Activated CD8-positive, alpha-beta T cell treated with anti-CD3 and anti-CD28 coated beads, Interleukin-2, amount 10 ng/mL, durations not matched to agents 7 days and 5 days (primary cell): ENCODE results near the gene C11orf21. TPM values are rescaled to one million over a fixed set of nuclear protein-coding genes. Genes with fewer than 3 reads are reported as not detected.

Experiments
- ATAC-seq: fragments of 150-1000 bp; cut with Tn5 transposase; one replicate; pipeline ENCODE4 v1.10.0; 2021; ENCODE audit warnings: moderate library complexity
- CTCF ChIA-PET: fragments of 350-600 bp; sonication (Branson Sonifier 250); formaldehyde crosslinking; loops from one replicate; lab custom pipeline; 2021; ENCODE audit warnings: antibody characterized with exemption; lab: Charles Lee
- POLR2A ChIA-PET: fragments of 350-600 bp; sonication (Branson Sonifier 250); formaldehyde crosslinking; loops from one replicate; lab custom pipeline; 2021; ENCODE audit warnings: antibody characterized with exemption; lab: Charles Lee
- DNase-seq: peaks from one replicate; pipeline ENCODE4 v3.0.0-alpha.2; 2020
- H3K27ac Mint-ChIP-seq: one replicate; pipeline ENCODE4 v1.8.0; 2021; ENCODE audit warnings: mild to moderate bottlenecking, mixed read lengths
- H3K27me3 Mint-ChIP-seq: one replicate; pipeline ENCODE4 v1.8.0; 2021; ENCODE audit warnings: low read depth, mixed read lengths
- H3K36me3 Mint-ChIP-seq: one replicate; pipeline ENCODE4 v1.8.0; 2021; ENCODE audit warnings: low read depth, mixed read lengths
- H3K4me1 Mint-ChIP-seq: one replicate; pipeline ENCODE4 v1.8.0; 2021; ENCODE audit warnings: low read depth, mixed read lengths
- H3K4me3 Mint-ChIP-seq: one replicate; pipeline ENCODE4 v1.8.0; 2021; ENCODE audit warnings: mild to moderate bottlenecking, mixed read lengths
- H3K9me3 Mint-ChIP-seq: one replicate; pipeline ENCODE4 v1.8.0; 2022; ENCODE audit warnings: mixed read lengths; ENCODE audit not compliant: insufficient read depth
- total RNA-seq, 2 experiments: library from RNA; stranded (reverse); gene quantifications; one replicate each; pipeline ENCODE4 v1.2.3, GENCODE V29; 2021

C11orf21 gene
- total RNA-seq, 2 experiments from 2014 or later: 37.1 to 43.2 TPM

DNA sequence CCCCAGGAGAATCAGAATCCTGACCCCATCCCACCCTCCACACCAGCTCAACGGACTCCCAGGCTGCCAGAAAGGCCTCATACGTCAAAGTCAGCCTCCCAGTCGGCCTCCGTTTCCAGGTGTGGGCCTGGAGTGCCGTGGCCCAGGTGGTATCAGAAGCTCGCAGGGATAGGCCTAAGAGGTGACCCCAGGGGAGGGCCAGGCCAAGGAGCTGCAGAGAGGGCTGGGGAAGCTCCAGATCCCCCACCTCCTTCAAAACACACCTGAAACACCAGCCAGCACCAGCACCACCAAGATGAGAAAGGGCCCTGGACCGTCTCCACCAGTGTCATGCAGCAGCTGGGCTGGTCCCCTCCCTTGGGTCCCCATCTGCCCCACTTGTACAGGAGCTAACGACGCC lies 51.7 kb downstream of the C11orf21 start:
- no peaks in the 10 kb centered on the region for H3K36me3 Mint-ChIP-seq
- DNase-seq (no peak), ATAC-seq (no peak)
- peaks cover 7% of the 10 kb centered on the region for H3K27me3 Mint-ChIP-seq
- CTCF ChIA-PET: interaction anchor here (0.6 to 1.1 kb wide), 2 partner anchors 83 to 170 kb away, joined by 3 read pairs; no protein-coding TSS in a partner anchor
- no peak overlapping the region for H3K4me3 Mint-ChIP-seq
- no peaks in the 10 kb centered on the region for H3K4me1 Mint-ChIP-seq
- H3K9me3 Mint-ChIP-seq: no peaks in the 10 kb centered on the region
- no peak overlapping the region for H3K27ac Mint-ChIP-seq
- POLR2A ChIA-PET: no interaction called here

DNA sequence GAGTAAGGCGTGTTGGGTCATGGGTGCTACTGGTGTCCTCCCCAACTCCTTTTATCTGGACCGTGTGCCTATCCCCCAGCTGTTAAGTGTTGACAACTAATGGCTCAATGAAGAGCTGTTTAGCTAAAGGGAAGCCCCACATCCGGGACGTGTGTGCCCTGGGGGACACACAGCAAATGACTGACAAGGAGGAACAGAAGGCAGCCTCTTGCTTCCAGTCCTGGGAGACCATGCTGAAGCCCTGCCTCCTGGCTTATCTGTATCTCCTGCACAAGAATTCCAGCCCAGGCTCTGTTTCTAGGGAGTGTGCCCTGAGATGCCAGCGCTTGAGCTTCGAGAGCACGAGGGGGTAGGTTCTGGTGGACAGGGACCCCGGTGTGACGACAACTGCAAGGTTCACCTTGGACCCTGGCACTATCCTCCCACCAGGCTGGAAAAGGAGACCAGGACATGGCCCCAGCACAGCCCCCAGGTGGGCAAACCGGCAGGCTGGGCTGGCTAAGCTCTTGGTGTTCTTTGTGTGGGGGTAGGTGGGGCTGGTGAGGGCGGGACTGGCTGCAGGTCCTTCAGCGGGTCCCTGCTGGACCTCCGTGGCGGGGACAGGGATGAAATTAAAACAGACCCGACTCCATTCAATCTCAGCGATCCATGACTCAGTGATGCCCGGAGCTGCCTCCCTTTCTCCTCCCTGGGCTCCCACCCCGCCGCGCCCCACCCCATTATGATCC lies 52.4 kb downstream of the C11orf21 start:
- peaks cover 14% of the 10 kb centered on the region for H3K27me3 Mint-ChIP-seq
- no peak overlapping the region for H3K4me3 Mint-ChIP-seq
- ATAC-seq (no peak), DNase-seq (no peak)
- H3K4me1 Mint-ChIP-seq: no peaks in the 10 kb centered on the region
- H3K36me3 Mint-ChIP-seq: no peaks in the 10 kb centered on the region
- no peaks in the 10 kb centered on the region for H3K9me3 Mint-ChIP-seq
- CTCF ChIA-PET: interaction anchor here (0.6 to 1.1 kb wide), 2 partner anchors 83 to 170 kb away, joined by 3 read pairs; no protein-coding TSS in a partner anchor
- POLR2A ChIA-PET: no interaction called here
- no peak overlapping the region for H3K27ac Mint-ChIP-seq

DNA sequence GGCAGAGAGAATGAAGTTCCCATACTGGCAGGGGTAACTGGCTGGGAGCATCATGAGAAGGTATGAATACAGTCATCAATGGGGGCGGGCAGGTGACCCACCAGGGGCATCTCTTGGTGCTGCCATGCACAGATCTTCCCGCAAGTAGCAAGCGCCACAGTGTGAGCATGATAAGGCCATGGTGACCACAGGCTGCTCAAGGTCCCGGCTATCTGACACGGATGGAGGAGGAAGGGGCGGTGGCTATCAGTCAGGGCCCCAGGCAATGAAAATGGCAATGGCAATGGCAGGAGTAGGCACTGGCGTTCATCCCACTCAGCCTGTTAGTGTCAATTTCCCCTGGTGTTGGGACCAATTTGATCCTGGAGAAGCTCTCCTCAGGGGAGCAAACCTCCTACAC lies 53.0 kb downstream of the C11orf21 start:
- H3K36me3 Mint-ChIP-seq: no peaks in the 10 kb centered on the region
- H3K27me3 Mint-ChIP-seq: peaks cover 16% of the 10 kb centered on the region
- no peaks in the 10 kb centered on the region for H3K9me3 Mint-ChIP-seq
- H3K27ac Mint-ChIP-seq: no peak overlapping the region
- H3K4me3 Mint-ChIP-seq: no peak overlapping the region
- no peaks in the 10 kb centered on the region for H3K4me1 Mint-ChIP-seq
- ChIA-PET CTCF (no interaction called here), POLR2A (no interaction called here)
- no peak for ATAC-seq
- no peak for DNase-seq

DNA sequence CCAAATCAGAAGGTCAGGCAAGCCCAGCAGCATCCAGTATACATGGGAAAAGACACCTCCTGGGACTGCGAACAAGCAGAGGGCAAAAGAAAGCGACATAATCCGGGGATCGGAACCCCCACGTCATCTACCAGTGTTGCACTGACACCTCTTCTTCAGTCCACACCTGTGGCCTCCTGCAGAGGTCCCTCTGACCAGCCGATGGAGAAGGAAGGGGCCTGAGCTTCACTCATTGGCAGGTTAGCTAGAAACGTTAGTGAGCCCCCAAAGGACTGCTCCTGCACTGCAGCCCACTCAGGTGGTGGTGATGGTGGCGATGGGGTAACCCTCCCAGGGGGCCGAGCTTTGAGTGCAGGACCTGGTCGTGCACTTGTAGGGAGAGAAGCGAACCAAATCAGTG lies 53.5 kb downstream of the C11orf21 start:
- Mint-ChIP-seq H3K27ac (no peak overlapping the region), H3K27me3 (peaks cover 16% of the 10 kb centered on the region), H3K36me3 (no peaks in the 10 kb centered on the region), H3K4me3 (no peak overlapping the region), H3K9me3 (no peaks in the 10 kb centered on the region), H3K4me1 (no peaks in the 10 kb centered on the region)
- DNase-seq (no peak), ATAC-seq (no peak)
- CTCF ChIA-PET: interaction anchor here (0.9 kb wide), 1 partner anchor 58 kb away, joined by 3 read pairs; no protein-coding TSS in a partner anchor
- POLR2A ChIA-PET: no interaction called here

DNA sequence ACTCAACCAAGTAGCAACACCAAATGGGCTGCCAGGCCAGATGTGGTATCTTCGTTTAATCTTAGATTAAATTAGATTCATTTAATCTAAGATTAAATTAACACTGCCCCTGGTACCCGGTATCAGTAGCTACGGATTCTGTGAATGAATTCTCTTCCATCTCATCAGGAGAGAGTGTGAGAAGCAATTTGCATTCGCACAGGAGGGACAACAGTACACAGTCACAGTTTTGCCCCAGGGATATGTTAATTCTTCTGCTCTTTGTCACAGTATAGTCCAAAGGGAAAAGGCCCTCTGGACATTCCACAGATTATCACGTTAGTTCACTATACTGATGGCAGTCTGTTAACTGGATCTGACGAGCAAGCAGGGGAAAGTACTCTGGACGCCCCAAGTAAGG lies 54.2 kb downstream of the C11orf21 start:
- no peak for DNase-seq
- Mint-ChIP-seq H3K4me3 (no peak overlapping the region), H3K36me3 (no peaks in the 10 kb centered on the region), H3K27me3 (peaks cover 23% of the 10 kb centered on the region), H3K9me3 (no peaks in the 10 kb centered on the region), H3K4me1 (no peaks in the 10 kb centered on the region), H3K27ac (no peak overlapping the region)
- no peak for ATAC-seq
- POLR2A ChIA-PET: no interaction called here
- CTCF ChIA-PET: interaction anchor here (0.9 kb wide), 1 partner anchor 58 kb away, joined by 3 read pairs; no protein-coding TSS in a partner anchor

Other genes with a start within 250 kb of the C11orf21 start
- not detected for gene IGF2, start 162.5 kb downstream of the C11orf21 start, total RNA-seq
- not detected for gene INS, start 140.7 kb downstream of the C11orf21 start, total RNA-seq
- gene TH, start 130.1 kb downstream of the C11orf21 start, total RNA-seq: not detected
- under 1 TPM; 0.13 to 0.53 TPM for gene ASCL2, start 31.3 kb downstream of the C11orf21 start, total RNA-seq
- 10 to 100 TPM; 39.7 to 47.0 TPM for gene TSPAN32, start 95 bp upstream of the C11orf21 start, total RNA-seq
- gene CD81, start 75.4 kb upstream of the C11orf21 start, total RNA-seq: 100 to 1,000 TPM; 142 to 145 TPM
- 10 to 100 TPM; 45.3 to 49.4 TPM for gene TSSC4, start 98.8 kb upstream of the C11orf21 start, total RNA-seq
- gene TRPM5, start 142.6 kb upstream of the C11orf21 start, total RNA-seq: not detected
- 10 to 100 TPM; 20.4 to 26.0 TPM for gene KCNQ1, start 143.1 kb upstream of the C11orf21 start, total RNA-seq